HFF-Myc (cell line): ENCODE data around the gene ACTN1.

Source experiments
- DNase-seq: peaks from one replicate; pipeline ENCODE4 v3.0.0-alpha.2; 2011; ENCODE audit warnings: low read depth; ENCODE audit errors: extremely low read depth
- H3K4me3 ChIP-seq: replicated peaks from 2 replicates; pipeline ENCODE4 v1.5.1; 2011; ENCODE audit warnings: low read depth, mild to moderate bottlenecking, control low read depth, low read length
- CTCF ChIP-seq: IDR thresholded peaks from 2 replicates; pipeline ENCODE4 v1.5.1; 2012; ENCODE audit warnings: mild to moderate bottlenecking, low read depth, low read length, control low read depth; ENCODE audit errors: missing control alignments

ACTN1 gene

GRCh38 chr14:69012256-69012953, 33.3 kb upstream of the ACTN1 start:
- no peak for TF ChIP-seq CTCF
- no peak for DNase-seq
- H3K4me3 ChIP-seq, result no peak overlapping the region

GRCh38 chr14:69010648-69011047, 31.5 kb upstream of the ACTN1 start:
- H3K4me3 ChIP-seq, result no peak overlapping the region
- DNase-seq, result no peak
- no peak for TF ChIP-seq CTCF

GRCh38 chr14:69008421-69008884, 29.4 kb upstream of the ACTN1 start:
- H3K4me3 ChIP-seq, result no peak overlapping the region
- DNase-seq, result no peak
- no peak for TF ChIP-seq CTCF

- DNase-seq, result no peak
- no peak overlapping the region for H3K4me3 ChIP-seq
- TF ChIP-seq CTCF, result no peak
Observed at GRCh38 chr14:69006346-69006745, 27.2 kb upstream of the ACTN1 start.

- no peak overlapping the region for H3K4me3 ChIP-seq
- peak; percentile 85 for DNase-seq
Observed at GRCh38 chr14:69005432-69006148, 26.5 kb upstream of the ACTN1 start.

GRCh38 chr14:69004731-69005431, 25.8 kb upstream of the ACTN1 start:
- DNase-seq, result no peak
- no peak for TF ChIP-seq CTCF
- H3K4me3 ChIP-seq, result no peak overlapping the region

More at GRCh38 chr14:69005432-69006148, 26.5 kb upstream of the ACTN1 start:
- no peak for TF ChIP-seq CTCF
